Astrocyte of the spinal cord (primary cell): ENCODE measurements around the gene TMEM52.

ENCODE experiments used
- DNase-seq: peaks from one replicate; pipeline ENCODE4 v3.0.0; 2011; ENCODE audit warnings: low read depth, low spot score
- H3K4me3 ChIP-seq: 2 replicates; pipeline ENCODE4 v1.5.1; 2011; ENCODE audit warnings: low read depth, mild to moderate bottlenecking, low read length, moderate library complexity
- CTCF ChIP-seq: IDR thresholded peaks from 2 replicates; pipeline ENCODE4 v1.5.1; 2012; ENCODE audit warnings: low read depth, mild to moderate bottlenecking, low read length, inconsistent platforms
- in situ Hi-C: cut with HindIII; loops from 2 replicates; pipeline ENCODE4 v1.10.0; 2017; ENCODE audit warnings: low sequenced_read_pairs

TMEM52 gene

GRCh38 chr1:1920608-1921458 lies 1.8 kb upstream of the TMEM52 start:
- in situ Hi-C loops, result no loop called here
- no peak overlapping the region for H3K4me3 ChIP-seq
- DNase-seq, result no peak
- no peak for TF ChIP-seq CTCF

GRCh38 chr1:1920057-1920607 lies 1.1 kb upstream of the TMEM52 start:
- in situ Hi-C loops, result no loop called here
- DNase-seq, result no peak
- TF ChIP-seq CTCF, result no peak
- H3K4me3 ChIP-seq, result no peak overlapping the region

- no peak for TF ChIP-seq CTCF
- peak; percentile 98 for DNase-seq
- peak overlapping the region; percentile 19 for H3K4me3 ChIP-seq
- in situ Hi-C loops, result no loop called here
Observed at GRCh38 chr1:1919304-1920056, 401 bp upstream of the TMEM52 start.

- H3K4me3 ChIP-seq, result peak overlapping the region; percentile 33
- in situ Hi-C loops, result no loop called here
- TF ChIP-seq CTCF, result no peak
- DNase-seq, result no peak
Observed at GRCh38 chr1:1917995-1918900, 831 bp downstream of the TMEM52 start.

GRCh38 chr1:1917304-1917976 lies 1.6 kb downstream of the TMEM52 start:
- TF ChIP-seq CTCF, result no peak
- DNase-seq, result no peak
- no peak overlapping the region for H3K4me3 ChIP-seq
- in situ Hi-C loops, result no loop called here
